Measurements from ENCODE around the gene CSNK1A1L. TPM values are rescaled to one million over a fixed set of nuclear protein-coding genes. Genes with fewer than 3 reads are reported as not detected.

CSNK1A1L gene
- total and polyA plus RNA-seq, 2 of the 13 experiments (the other 11 are each of a cell fraction or from before 2014, with no cell fraction given) = not detected

DNA sequence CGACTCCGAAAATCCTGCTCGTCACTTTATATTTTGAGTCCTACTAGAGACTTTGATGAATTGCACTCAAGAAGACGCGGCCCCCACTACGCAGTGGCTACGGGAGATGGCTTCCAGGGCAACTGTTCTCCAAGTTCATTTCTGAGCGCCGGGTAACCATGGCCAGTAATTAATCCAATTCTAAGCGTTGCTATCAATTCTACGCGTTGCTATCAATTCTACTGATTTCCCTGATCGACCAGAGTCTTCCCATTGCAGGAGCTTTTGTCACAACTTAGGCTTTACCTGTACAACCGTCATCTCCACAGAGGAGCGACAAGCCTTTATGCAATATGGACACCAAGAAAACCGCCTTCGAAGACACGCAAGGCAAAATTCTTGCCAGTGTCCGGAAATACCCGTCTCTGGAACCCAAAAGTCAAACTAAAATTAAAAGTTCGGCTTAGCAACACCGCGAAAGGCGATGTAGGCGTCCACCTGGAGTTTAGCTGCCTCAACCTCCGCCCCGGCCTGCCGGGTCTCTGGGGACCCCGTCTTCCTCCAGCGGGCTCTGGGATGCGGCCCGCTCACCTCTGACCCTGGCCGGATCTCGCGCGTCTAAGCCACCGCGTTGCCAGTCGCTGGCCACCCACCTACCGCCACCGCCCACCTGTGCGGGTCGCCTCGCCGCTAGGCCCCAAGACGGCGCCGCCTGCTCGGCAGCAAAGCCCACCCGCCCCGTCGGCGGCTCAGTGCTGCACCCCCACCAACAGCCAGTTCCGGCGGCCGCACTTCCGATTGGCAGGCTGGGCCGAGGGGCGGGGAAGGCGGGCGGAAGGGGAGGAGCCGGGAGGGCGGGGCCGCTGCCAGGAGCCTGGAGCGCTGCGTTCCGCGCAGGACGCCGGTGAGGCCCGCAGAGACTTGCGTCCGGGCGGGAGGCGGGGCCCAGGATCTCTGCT lies 46.3 kb downstream of the CSNK1A1L start, which contains the start of gene SUPT20H (continued):
- TF ChIP-seq, protein P1, sequence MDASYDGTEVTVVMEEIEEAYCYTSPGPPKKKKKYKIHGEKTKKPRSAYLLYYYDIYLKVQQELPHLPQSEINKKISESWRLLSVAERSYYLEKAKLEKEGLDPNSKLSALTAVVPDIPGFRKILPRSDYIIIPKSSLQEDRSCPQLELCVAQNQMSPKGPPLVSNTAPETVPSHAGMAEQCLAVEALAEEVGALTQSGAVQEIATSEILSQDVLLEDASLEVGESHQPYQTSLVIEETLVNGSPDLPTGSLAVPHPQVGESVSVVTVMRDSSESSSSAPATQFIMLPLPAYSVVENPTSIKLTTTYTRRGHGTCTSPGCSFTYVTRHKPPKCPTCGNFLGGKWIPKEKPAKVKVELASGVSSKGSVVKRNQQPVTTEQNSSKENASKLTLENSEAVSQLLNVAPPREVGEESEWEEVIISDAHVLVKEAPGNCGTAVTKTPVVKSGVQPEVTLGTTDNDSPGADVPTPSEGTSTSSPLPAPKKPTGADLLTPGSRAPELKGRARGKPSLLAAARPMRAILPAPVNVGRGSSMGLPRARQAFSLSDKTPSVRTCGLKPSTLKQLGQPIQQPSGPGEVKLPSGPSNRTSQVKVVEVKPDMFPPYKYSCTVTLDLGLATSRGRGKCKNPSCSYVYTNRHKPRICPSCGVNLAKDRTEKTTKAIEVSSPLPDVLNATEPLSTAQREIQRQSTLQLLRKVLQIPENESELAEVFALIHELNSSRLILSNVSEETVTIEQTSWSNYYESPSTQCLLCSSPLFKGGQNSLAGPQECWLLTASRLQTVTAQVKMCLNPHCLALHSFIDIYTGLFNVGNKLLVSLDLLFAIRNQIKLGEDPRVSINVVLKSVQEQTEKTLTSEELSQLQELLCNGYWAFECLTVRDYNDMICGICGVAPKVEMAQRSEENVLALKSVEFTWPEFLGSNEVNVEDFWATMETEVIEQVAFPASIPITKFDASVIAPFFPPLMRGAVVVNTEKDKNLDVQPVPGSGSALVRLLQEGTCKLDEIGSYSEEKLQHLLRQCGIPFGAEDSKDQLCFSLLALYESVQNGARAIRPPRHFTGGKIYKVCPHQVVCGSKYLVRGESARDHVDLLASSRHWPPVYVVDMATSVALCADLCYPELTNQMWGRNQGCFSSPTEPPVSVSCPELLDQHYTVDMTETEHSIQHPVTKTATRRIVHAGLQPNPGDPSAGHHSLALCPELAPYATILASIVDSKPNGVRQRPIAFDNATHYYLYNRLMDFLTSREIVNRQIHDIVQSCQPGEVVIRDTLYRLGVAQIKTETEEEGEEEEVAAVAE (CRISPR knock-in tag; IDR thresholded peaks at IDR 0.05; ENCODE audit: borderline replicate concordance) = no peak
- TF ChIP-seq, protein P2, sequence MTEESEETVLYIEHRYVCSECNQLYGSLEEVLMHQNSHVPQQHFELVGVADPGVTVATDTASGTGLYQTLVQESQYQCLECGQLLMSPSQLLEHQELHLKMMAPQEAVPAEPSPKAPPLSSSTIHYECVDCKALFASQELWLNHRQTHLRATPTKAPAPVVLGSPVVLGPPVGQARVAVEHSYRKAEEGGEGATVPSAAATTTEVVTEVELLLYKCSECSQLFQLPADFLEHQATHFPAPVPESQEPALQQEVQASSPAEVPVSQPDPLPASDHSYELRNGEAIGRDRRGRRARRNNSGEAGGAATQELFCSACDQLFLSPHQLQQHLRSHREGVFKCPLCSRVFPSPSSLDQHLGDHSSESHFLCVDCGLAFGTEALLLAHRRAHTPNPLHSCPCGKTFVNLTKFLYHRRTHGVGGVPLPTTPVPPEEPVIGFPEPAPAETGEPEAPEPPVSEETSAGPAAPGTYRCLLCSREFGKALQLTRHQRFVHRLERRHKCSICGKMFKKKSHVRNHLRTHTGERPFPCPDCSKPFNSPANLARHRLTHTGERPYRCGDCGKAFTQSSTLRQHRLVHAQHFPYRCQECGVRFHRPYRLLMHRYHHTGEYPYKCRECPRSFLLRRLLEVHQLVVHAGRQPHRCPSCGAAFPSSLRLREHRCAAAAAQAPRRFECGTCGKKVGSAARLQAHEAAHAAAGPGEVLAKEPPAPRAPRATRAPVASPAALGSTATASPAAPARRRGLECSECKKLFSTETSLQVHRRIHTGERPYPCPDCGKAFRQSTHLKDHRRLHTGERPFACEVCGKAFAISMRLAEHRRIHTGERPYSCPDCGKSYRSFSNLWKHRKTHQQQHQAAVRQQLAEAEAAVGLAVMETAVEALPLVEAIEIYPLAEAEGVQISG (CRISPR knock-in tag; IDR thresholded peaks at IDR 0.05) = peak; percentile 83
- no peak for TF ChIP-seq SCMH1 (CRISPR knock-in tag; IDR thresholded peaks at IDR 0.05; ENCODE audit: borderline replicate concordance)
- TF ChIP-seq ZBTB20 (CRISPR knock-in tag; IDR thresholded peaks at IDR 0.05; ENCODE audit: borderline replicate concordance, low read depth) = no peak
- TF ChIP-seq, protein P3, sequence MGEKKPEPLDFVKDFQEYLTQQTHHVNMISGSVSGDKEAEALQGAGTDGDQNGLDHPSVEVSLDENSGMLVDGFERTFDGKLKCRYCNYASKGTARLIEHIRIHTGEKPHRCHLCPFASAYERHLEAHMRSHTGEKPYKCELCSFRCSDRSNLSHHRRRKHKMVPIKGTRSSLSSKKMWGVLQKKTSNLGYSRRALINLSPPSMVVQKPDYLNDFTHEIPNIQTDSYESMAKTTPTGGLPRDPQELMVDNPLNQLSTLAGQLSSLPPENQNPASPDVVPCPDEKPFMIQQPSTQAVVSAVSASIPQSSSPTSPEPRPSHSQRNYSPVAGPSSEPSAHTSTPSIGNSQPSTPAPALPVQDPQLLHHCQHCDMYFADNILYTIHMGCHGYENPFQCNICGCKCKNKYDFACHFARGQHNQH (CRISPR knock-in tag; IDR thresholded peaks at IDR 0.05) = no peak
- TF ChIP-seq HNRNPL (IDR thresholded peaks at IDR 0.05; ENCODE audit: low read depth, low read length) = no peak
- peak; percentile 86 for TF ChIP-seq SP4 (CRISPR knock-in tag; IDR thresholded peaks at IDR 0.05)
- TF ChIP-seq HDAC6 (IDR thresholded peaks at IDR 0.05; ENCODE audit: low read depth, low read length) = no peak
- no peak for TF ChIP-seq ZNF253 (CRISPR knock-in tag; IDR thresholded peaks at IDR 0.05; ENCODE audit: borderline replicate concordance)
- TF ChIP-seq, protein P4, sequence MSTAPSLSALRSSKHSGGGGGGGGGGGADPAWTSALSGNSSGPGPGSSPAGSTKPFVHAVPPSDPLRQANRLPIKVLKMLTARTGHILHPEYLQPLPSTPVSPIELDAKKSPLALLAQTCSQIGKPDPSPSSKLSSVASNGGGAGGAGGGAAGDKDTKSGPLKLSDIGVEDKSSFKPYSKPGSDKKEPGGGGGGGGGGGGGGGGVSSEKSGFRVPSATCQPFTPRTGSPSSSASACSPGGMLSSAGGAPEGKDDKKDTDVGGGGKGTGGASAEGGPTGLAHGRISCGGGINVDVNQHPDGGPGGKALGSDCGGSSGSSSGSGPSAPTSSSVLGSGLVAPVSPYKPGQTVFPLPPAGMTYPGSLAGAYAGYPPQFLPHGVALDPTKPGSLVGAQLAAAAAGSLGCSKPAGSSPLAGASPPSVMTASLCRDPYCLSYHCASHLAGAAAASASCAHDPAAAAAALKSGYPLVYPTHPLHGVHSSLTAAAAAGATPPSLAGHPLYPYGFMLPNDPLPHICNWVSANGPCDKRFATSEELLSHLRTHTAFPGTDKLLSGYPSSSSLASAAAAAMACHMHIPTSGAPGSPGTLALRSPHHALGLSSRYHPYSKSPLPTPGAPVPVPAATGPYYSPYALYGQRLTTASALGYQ (CRISPR knock-in tag; IDR thresholded peaks at IDR 0.05) = no peak
- no peak for TF ChIP-seq ZNF614 (CRISPR knock-in tag; IDR thresholded peaks at IDR 0.05; ENCODE audit: borderline replicate concordance)
- TF ChIP-seq ATF7-NPFF (CRISPR knock-in tag; IDR thresholded peaks at IDR 0.05; ENCODE audit: low read depth) = no peak
- TF ChIP-seq ZNF841 (CRISPR knock-in tag; IDR thresholded peaks at IDR 0.05; ENCODE audit: borderline replicate concordance) = no peak
- TF ChIP-seq ZNF124 (CRISPR knock-in tag; IDR thresholded peaks at IDR 0.05) = no peak; the same call in 1 of the 2 replicates
- no peak for TF ChIP-seq ZNF431 (CRISPR knock-in tag; IDR thresholded peaks at IDR 0.05; ENCODE audit: borderline replicate concordance, low read depth)
- TF ChIP-seq POLR2AphosphoS2 (IDR thresholded peaks at IDR 0.05; ENCODE audit: low read depth, low read length) = no peak
